Endothelial cell of umbilical vein (primary cell): ENCODE data around the gene THBD. TPM values are rescaled to one million over a fixed set of nuclear protein-coding genes. Genes with fewer than 3 reads are reported as not detected.

Source experiments
- BruUV-seq: library from RNA; stranded (reverse); fragments of 400-500 nt; replicated peaks from 2 replicates; lab custom pipeline; 2021; lab: Mats Ljungman, UMichigan
- CTCF ChIA-PET: fragments of 300-600, 350-600 bp; sonication (Branson Sonifier 250); formaldehyde crosslinking; loops from one replicate; lab custom pipeline; 2021; ENCODE audit warnings: antibody characterized with exemption, inconsistent platforms; lab: Charles Lee
- POLR2A ChIA-PET: fragments of 300-600, 350-600 bp; sonication (Branson Sonifier 250); formaldehyde crosslinking; loops from one replicate; lab custom pipeline; 2021; ENCODE audit warnings: antibody characterized with exemption, inconsistent platforms; lab: Charles Lee
- DNase-seq: peaks from one replicate; pipeline ENCODE4 v3.0.0-alpha.2; 2011; ENCODE audit warnings: low read depth, low spot score
- FAIRE-seq: peaks from 2 replicates; lab custom pipeline; 2011; peaks lifted over from hg19 to GRCh38; lab: Jason Lieb, UNC
- H2AFZ ChIP-seq: 2 replicates; pipeline ENCODE4 v1.6.0; 2012; ENCODE audit warnings: low read depth, low read length, control low read depth, inconsistent platforms
- H3K27ac ChIP-seq: 2 replicates; pipeline ENCODE4 v1.5.1; 2011; ENCODE audit warnings: low read depth, mild to moderate bottlenecking, control low read depth, low read length, moderate library complexity; ENCODE audit not compliant: insufficient read depth
- H3K27me3 ChIP-seq, 2 experiments: 2 replicates each; pipeline versions ENCODE4 v1.6.0 to v1.6.1; 2011; ENCODE audit warnings: low read length in 2 of 2, mixed read lengths in 1 of 2; ENCODE audit not compliant: control insufficient read depth in 2 of 2, insufficient read depth in 2 of 2
- H3K36me3 ChIP-seq, 2 experiments: 2 replicates in 1 of 2; 3 replicates in 1 of 2; pipeline ENCODE4 v1.5.1; 2011; ENCODE audit warnings: low read length in 2 of 2, mild to moderate bottlenecking in 1 of 2, moderate library complexity in 1 of 2; ENCODE audit not compliant: control insufficient read depth in 2 of 2, insufficient read depth in 2 of 2; ENCODE audit errors: extremely low read depth in 1 of 2
- H3K4me1 ChIP-seq: 3 replicates; pipeline ENCODE4 v1.5.1; 2011; ENCODE audit warnings: mild to moderate bottlenecking, low read length; ENCODE audit not compliant: control insufficient read depth, insufficient read depth; ENCODE audit errors: extremely low read depth
- H3K4me2 ChIP-seq: 2 replicates; pipeline ENCODE4 v1.6.1; 2011; ENCODE audit warnings: low read length, control low read depth, mixed read lengths; ENCODE audit not compliant: insufficient read depth
- H3K4me3 ChIP-seq, 3 experiments: fragments of 200-600 bp in 1 of 3; sonication (generic), shearing (Covaris generic) in 1 of 3; replicated peaks in 1 of 3; 2 replicates each; pipeline ENCODE4 v1.5.1; 2011 to 2016; ENCODE audit warnings: control low read depth in 3 of 3, low read length in 3 of 3, mild to moderate bottlenecking in 2 of 3, inconsistent platforms in 1 of 3, low read depth in 1 of 3, moderate library complexity in 1 of 3; ENCODE audit not compliant: insufficient read depth in 1 of 3
- H3K79me2 ChIP-seq: 2 replicates; pipeline ENCODE4 v1.6.0; 2012; ENCODE audit warnings: low read length, inconsistent platforms; ENCODE audit not compliant: control insufficient read depth, insufficient read depth
- H3K9ac ChIP-seq: replicated peaks from 2 replicates; pipeline ENCODE3; 2011; ENCODE audit warnings: low read length, control low read depth; ENCODE audit not compliant: insufficient read depth; ENCODE audit errors: extremely low read depth
- H3K9me1 ChIP-seq: replicated peaks from 3 replicates; pipeline ENCODE4 v1.6.0; 2011; ENCODE audit warnings: mild to moderate bottlenecking, low read length; ENCODE audit not compliant: control insufficient read depth, insufficient read depth; ENCODE audit errors: extremely low read depth
- H3K9me3 ChIP-seq: replicated peaks from 2 replicates; pipeline ENCODE4 v1.5.1; 2012; ENCODE audit warnings: low read length, inconsistent platforms; ENCODE audit not compliant: control insufficient read depth, insufficient read depth
- H4K20me1 ChIP-seq: replicated peaks from 2 replicates; pipeline ENCODE3; 2011; ENCODE audit warnings: mild to moderate bottlenecking, low read length; ENCODE audit not compliant: control insufficient read depth, insufficient read depth; ENCODE audit errors: extremely low read depth
- EZH2 ChIP-seq: IDR thresholded peaks from 2 replicates; pipeline ENCODE4 v1.6.1; 2012; ENCODE audit warnings: borderline replicate concordance, low read depth, mild to moderate bottlenecking, moderate library complexity, low read length, inconsistent platforms; ENCODE audit not compliant: severe bottlenecking
- FOS ChIP-seq: IDR thresholded peaks from 2 replicates; pipeline ENCODE4 v1.6.1; 2011; ENCODE audit warnings: mild to moderate bottlenecking, low read length, moderate library complexity, borderline replicate concordance; ENCODE audit not compliant: insufficient read depth
- GATA2 ChIP-seq: IDR thresholded peaks from 2 replicates; pipeline ENCODE4 v1.7.0; 2011; ENCODE audit warnings: low read depth, mild to moderate bottlenecking, moderate library complexity, mixed read lengths, low read length; ENCODE audit not compliant: insufficient read length, insufficient read depth
- JUN ChIP-seq: IDR thresholded peaks from 2 replicates; pipeline ENCODE4 v1.6.1; 2011; ENCODE audit warnings: borderline replicate concordance, low read depth; ENCODE audit not compliant: insufficient read length, insufficient read depth
- MAX ChIP-seq: IDR thresholded peaks from 2 replicates; pipeline ENCODE4 v1.6.1; 2011; ENCODE audit not compliant: insufficient read depth, insufficient read length
- MYC ChIP-seq: IDR thresholded peaks from one replicate; pipeline ENCODE4 v1.6.1; 2011; ENCODE audit warnings: mild to moderate bottlenecking, low read depth, low read length
- POLR2A ChIP-seq: IDR thresholded peaks from 2 replicates; pipeline ENCODE4 v1.6.1; 2012; ENCODE audit warnings: low read depth, mild to moderate bottlenecking, control low read depth, low read length
- POLR2AphosphoS5 ChIP-seq: IDR thresholded peaks from 2 replicates; pipeline ENCODE4 v1.6.1; 2012; ENCODE audit warnings: low read depth, mild to moderate bottlenecking, control low read depth, low read length, moderate library complexity; ENCODE audit not compliant: insufficient read depth
- dilution Hi-C: fragments of 300-500 bp; cut with MboI; formaldehyde crosslinking; loops from one replicate; pipeline ENCODE4 v1.15.0; 2019; ENCODE audit warnings: low sequenced_read_pairs; ENCODE audit not compliant: extremely low pct_ligation_motif_present
- intact Hi-C: fragments of 100-400 bp; cut with micrococcal nuclease; formaldehyde crosslinking; loops from one replicate; pipeline ENCODE4 v1.10.0; 2022
- polyA plus RNA-seq, 4 experiments: library from polyadenylated mRNA; depleted of rRNA in 3 of 4; stranded (reverse) in 3 of 4; unstranded in 1 of 4; fragments of >200 nt; gene quantifications; 2 replicates each; pipeline versions ENCODE4 v1.2.1 to v1.2.3, GENCODE V29; 2011 to 2012; ENCODE audit warnings: missing spikeins in 1 of 4
- total RNA-seq: library from RNA; stranded (reverse); gene quantifications from 2 replicates; pipeline ENCODE4 v1.2.3, GENCODE V29; 2021
- TF ChIP-seq, protein P1 (sequence below), 2 donors: IDR thresholded peaks; 1 replicate in 1 of 2; 2 replicates in 1 of 2; pipeline ENCODE4 v1.5.1; 2011; ENCODE audit warnings: low read length in 2 of 2, mild to moderate bottlenecking in 2 of 2, moderate library complexity in 2 of 2, control low read depth in 1 of 2, inconsistent platforms in 1 of 2, low read depth in 1 of 2; ENCODE audit not compliant: insufficient read depth in 1 of 2; ENCODE audit errors: extremely low read depth in 1 of 2

The THBD gene
- total and polyA plus RNA-seq, 2 donors (not counting 3 experiments of a cell fraction or from before 2014, with no cell fraction given): 17.1 to 28.0 TPM

DNA sequence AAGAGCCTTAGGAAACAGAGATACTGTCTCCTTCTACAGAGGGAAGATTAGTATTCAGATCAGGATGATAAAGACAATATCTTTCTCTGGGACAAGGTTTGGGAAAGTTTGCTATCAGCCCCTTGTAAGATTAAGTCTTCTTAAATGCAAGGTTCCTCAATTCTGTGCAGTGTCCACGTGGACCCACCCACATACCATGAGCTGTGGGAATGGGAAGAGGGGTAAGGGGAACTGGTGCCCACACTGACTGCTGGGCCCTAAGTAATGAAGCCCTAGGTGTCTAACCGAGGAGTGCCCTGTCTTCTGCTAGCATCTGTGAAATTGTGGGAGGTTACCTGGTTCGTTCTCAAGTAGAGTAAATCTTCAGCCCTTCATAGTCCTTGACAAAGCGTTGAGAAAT is 20.1 kb downstream of the THBD start:
- H4K20me1 ChIP-seq: no peaks in the 10 kb centered on the region
- peaks cover 10 to 11% of the 10 kb centered on the region in 2 experiments for H3K27me3 ChIP-seq
- H3K4me3 ChIP-seq: no peak overlapping the region
- no peak overlapping the region for H2AFZ ChIP-seq
- H3K9ac ChIP-seq: no peak overlapping the region
- no peaks in the 10 kb centered on the region for H3K79me2 ChIP-seq
- ChIA-PET CTCF (interaction anchor here (1.0 to 1.3 kb wide), 2 partner anchors 55 to 337 kb away, joined by 3 read pairs; no protein-coding TSS in a partner anchor), POLR2A (no interaction called here)
- DNase-seq: no peak
- no TSS peak for BruUV-seq
- TF ChIP-seq POLR2AphosphoS5: no peak
- TF ChIP-seq FOS: no peak
- no peak for TF ChIP-seq EZH2
- TF ChIP-seq MAX: no peak
- TF ChIP-seq MYC: no peak
- no peak for TF ChIP-seq POLR2A
- TF ChIP-seq, protein P1, sequence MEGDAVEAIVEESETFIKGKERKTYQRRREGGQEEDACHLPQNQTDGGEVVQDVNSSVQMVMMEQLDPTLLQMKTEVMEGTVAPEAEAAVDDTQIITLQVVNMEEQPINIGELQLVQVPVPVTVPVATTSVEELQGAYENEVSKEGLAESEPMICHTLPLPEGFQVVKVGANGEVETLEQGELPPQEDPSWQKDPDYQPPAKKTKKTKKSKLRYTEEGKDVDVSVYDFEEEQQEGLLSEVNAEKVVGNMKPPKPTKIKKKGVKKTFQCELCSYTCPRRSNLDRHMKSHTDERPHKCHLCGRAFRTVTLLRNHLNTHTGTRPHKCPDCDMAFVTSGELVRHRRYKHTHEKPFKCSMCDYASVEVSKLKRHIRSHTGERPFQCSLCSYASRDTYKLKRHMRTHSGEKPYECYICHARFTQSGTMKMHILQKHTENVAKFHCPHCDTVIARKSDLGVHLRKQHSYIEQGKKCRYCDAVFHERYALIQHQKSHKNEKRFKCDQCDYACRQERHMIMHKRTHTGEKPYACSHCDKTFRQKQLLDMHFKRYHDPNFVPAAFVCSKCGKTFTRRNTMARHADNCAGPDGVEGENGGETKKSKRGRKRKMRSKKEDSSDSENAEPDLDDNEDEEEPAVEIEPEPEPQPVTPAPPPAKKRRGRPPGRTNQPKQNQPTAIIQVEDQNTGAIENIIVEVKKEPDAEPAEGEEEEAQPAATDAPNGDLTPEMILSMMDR (IDR thresholded peaks at IDR 0.05; ENCODE audit: extremely low read depth in 1 of 2, insufficient read depth in 1 of 2, low read depth in 1 of 2, low read length in 2 of 2): no peak
- TF ChIP-seq GATA2: no peak
- TF ChIP-seq JUN: no peak
- H3K9me3 ChIP-seq: no peaks in the 10 kb centered on the region
- no peak overlapping the region for H3K4me2 ChIP-seq
- intact Hi-C loops (no loop called here), dilution Hi-C loops (no loop called here)
- H3K4me1 ChIP-seq: no peaks in the 10 kb centered on the region
- H3K36me3 ChIP-seq: no peaks in the 10 kb centered on the region
- FAIRE-seq: no peak
- H3K27ac ChIP-seq: no peak overlapping the region
- H3K9me1 ChIP-seq: no peaks in the 10 kb centered on the region
